Caco-2 (cell line): ENCODE measurements around the gene RPH3AL. TPM values are rescaled to one million over a fixed set of nuclear protein-coding genes. Genes with fewer than 3 reads are reported as not detected.

Experiments used
- BruUV-seq: library from RNA; stranded (reverse); fragments of 400-500 nt; replicated peaks from 2 replicates; lab custom pipeline; 2021; lab: Mats Ljungman, UMichigan
- CTCF ChIA-PET: fragments of 300-600 bp; sonication (Branson Sonifier 250); formaldehyde crosslinking; loops from one replicate; lab custom pipeline; 2022; ENCODE audit warnings: antibody characterized with exemption; lab: Charles Lee
- POLR2A ChIA-PET: fragments of 300-600 bp; sonication (Branson Sonifier 250); formaldehyde crosslinking; loops from one replicate; lab custom pipeline; 2022; ENCODE audit warnings: antibody characterized with exemption; lab: Charles Lee
- DNase-seq, 2 experiments: peaks; one replicate each; pipeline versions ENCODE4 v3.0.0 to v3.0.0-alpha.2; 2020 to 2022
- H3K27me3 ChIP-seq: replicated peaks from 2 replicates; pipeline ENCODE4 v1.6.0; 2011; ENCODE audit warnings: low read length; ENCODE audit not compliant: control insufficient read depth, insufficient read depth
- H3K36me3 ChIP-seq: 2 replicates; pipeline ENCODE4 v1.5.1; 2011; ENCODE audit warnings: low read length; ENCODE audit not compliant: control insufficient read depth, insufficient read depth
- H3K4me1 ChIP-seq: fragments of 250-450 bp; sonication (Bioruptor Pico); 2 replicates; pipeline ENCODE4 v1.5.1; 2020; ENCODE audit warnings: mild to moderate bottlenecking
- H3K4me3 ChIP-seq: 2 replicates; pipeline ENCODE4 v1.5.1; 2011; ENCODE audit warnings: low read depth, mild to moderate bottlenecking, control low read depth, low read length
- H3K9me3 ChIP-seq: fragments of 250-450 bp; sonication (Bioruptor Pico); 2 replicates; pipeline ENCODE4 v1.5.1; 2020; ENCODE audit warnings: mild to moderate bottlenecking, moderate library complexity
- H3K27ac Mint-ChIP-seq: one replicate; pipeline ENCODE4 v1.8.0; 2022; ENCODE audit warnings: mixed read lengths; ENCODE audit not compliant: unreplicated experiment
- H3K27me3 Mint-ChIP-seq: one replicate; pipeline ENCODE4 v1.8.0; 2022; ENCODE audit warnings: mixed read lengths; ENCODE audit not compliant: insufficient read depth, unreplicated experiment
- H3K36me3 Mint-ChIP-seq: one replicate; pipeline ENCODE4 v1.8.0; 2022; ENCODE audit warnings: mild to moderate bottlenecking, mixed read lengths; ENCODE audit not compliant: insufficient read depth, unreplicated experiment
- H3K4me1 Mint-ChIP-seq: one replicate; pipeline ENCODE4 v1.8.0; 2022; ENCODE audit warnings: low read depth, mixed read lengths; ENCODE audit not compliant: unreplicated experiment
- H3K4me3 Mint-ChIP-seq: one replicate; pipeline ENCODE4 v1.8.0; 2022; ENCODE audit warnings: mild to moderate bottlenecking, moderate library complexity, mixed read lengths; ENCODE audit not compliant: unreplicated experiment
- H3K9me3 Mint-ChIP-seq: one replicate; pipeline ENCODE4 v1.8.0; 2022; ENCODE audit warnings: mixed read lengths; ENCODE audit not compliant: unreplicated experiment
- intact Hi-C: fragments of 100-400 bp; cut with micrococcal nuclease; formaldehyde crosslinking; loops from one replicate; pipeline ENCODE4 v1.10.0; 2022; ENCODE audit not compliant: unreplicated experiment
- total RNA-seq: library from RNA; stranded (reverse); gene quantifications from 2 replicates; pipeline ENCODE4 v1.2.3, GENCODE V29; 2022
- TF ChIP-seq, protein P1 (sequence below), 2 experiments: fragments of 200-600 bp in 1 of 2; IDR thresholded peaks; 1 replicate in 1 of 2; 2 replicates in 1 of 2; pipeline versions ENCODE4 v1.5.1 to v1.8.0; 2011 to 2022; ENCODE audit warnings: antibody characterized with exemption in 1 of 2, control low read depth in 1 of 2, inconsistent platforms in 1 of 2, low read depth in 1 of 2, low read length in 1 of 2, mild to moderate bottlenecking in 1 of 2, moderate library complexity in 1 of 2; ENCODE audit not compliant: insufficient read depth in 1 of 2, severe bottlenecking in 1 of 2, unreplicated experiment in 1 of 2

RPH3AL gene
- total RNA-seq, 1 experiment from 2014 or later = 36.0 TPM

DNA sequence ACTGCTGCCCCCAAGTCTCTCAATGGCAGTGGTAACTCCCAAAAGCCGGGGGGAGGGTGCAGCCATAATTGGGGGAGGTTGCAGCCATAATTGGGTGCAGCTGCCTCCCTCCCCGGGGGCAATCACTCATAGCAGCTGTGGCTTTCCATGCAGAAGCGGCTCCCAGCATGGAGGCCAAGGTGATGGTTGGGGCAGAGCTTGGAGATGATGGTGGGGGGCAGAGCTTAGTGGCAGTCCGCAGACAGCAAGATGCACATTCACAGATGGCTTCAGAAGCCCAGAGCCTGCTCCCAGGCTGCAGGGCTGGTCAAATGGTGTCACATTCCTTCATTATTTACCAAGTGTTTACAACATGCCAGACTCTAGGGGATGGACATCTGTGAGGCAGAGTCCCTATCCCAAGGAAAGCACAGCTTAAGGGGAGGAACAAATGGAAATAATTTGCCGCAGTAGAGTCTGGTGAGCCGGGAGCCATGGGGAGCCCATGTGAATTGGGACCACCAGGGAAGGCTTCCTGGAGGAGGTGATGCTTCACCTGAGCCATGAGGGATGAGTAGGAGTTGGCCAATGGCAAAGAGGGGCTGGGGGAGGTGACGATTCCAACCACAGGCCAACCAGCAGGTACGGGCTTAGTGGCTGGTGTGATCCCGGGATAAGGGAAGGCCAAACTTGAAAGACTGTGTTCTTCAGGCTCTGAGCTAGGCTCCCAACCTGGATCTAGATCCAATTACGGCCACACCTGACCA, 179.3 kb downstream of the RPH3AL start:
- H3K27me3 ChIP-seq = no peaks in the 10 kb centered on the region
- BruUV-seq = no TSS peak
- no peaks in the 10 kb centered on the region for H3K36me3 Mint-ChIP-seq
- H3K9me3 Mint-ChIP-seq = no peaks in the 10 kb centered on the region
- TF ChIP-seq, protein P1, sequence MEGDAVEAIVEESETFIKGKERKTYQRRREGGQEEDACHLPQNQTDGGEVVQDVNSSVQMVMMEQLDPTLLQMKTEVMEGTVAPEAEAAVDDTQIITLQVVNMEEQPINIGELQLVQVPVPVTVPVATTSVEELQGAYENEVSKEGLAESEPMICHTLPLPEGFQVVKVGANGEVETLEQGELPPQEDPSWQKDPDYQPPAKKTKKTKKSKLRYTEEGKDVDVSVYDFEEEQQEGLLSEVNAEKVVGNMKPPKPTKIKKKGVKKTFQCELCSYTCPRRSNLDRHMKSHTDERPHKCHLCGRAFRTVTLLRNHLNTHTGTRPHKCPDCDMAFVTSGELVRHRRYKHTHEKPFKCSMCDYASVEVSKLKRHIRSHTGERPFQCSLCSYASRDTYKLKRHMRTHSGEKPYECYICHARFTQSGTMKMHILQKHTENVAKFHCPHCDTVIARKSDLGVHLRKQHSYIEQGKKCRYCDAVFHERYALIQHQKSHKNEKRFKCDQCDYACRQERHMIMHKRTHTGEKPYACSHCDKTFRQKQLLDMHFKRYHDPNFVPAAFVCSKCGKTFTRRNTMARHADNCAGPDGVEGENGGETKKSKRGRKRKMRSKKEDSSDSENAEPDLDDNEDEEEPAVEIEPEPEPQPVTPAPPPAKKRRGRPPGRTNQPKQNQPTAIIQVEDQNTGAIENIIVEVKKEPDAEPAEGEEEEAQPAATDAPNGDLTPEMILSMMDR (IDR thresholded peaks at IDR 0.05; ENCODE audit: insufficient read depth in 1 of 2, low read depth in 1 of 2, low read length in 1 of 2, severe bottlenecking in 1 of 2, unreplicated experiment in 1 of 2) = no peak
- H3K4me1 ChIP-seq = no peaks in the 10 kb centered on the region
- ChIA-PET POLR2A (no interaction called here), CTCF (interaction anchor here (0.6 kb wide), 1 partner anchor 28 kb away, joined by 3 read pairs; no protein-coding TSS in a partner anchor)
- H3K9me3 ChIP-seq = no peaks in the 10 kb centered on the region
- no peak overlapping the region for H3K27ac Mint-ChIP-seq
- no peaks in the 10 kb centered on the region for H3K4me1 Mint-ChIP-seq
- no peak overlapping the region for H3K4me3 ChIP-seq
- no peaks in the 10 kb centered on the region for H3K36me3 ChIP-seq
- H3K4me3 Mint-ChIP-seq = no peak overlapping the region
- DNase-seq = no peak
- intact Hi-C loops = no loop called here
- H3K27me3 Mint-ChIP-seq = peaks cover 2% of the 10 kb centered on the region

DNA sequence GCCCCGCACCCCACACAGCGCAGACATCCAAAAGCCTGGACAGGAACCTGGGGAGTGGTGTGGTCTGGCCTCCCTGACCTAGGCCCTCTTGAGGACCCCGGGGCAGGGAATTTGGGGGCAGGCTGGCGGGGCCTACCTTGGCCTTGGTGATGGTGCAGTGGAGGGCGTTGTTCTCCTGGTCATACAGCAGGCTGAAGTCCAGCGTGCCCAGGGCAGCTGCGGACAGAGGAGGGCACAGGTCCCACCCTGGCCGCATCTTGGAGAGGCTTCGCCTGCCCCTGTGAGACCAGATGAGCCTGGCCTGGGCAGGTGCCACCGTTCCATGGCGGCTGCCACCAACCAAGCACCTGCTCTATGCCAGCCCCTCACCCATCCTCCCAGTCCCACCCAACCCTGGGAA, 180.2 kb downstream of the RPH3AL start:
- Histone ChIP-seq H3K27me3 (no peaks in the 10 kb centered on the region), H3K4me1 (no peaks in the 10 kb centered on the region), H3K4me3 (no peak overlapping the region), H3K36me3 (no peaks in the 10 kb centered on the region), H3K9me3 (no peaks in the 10 kb centered on the region)
- TF ChIP-seq, protein P1 (IDR thresholded peaks at IDR 0.05; ENCODE audit: insufficient read depth in 1 of 2, low read depth in 1 of 2, low read length in 1 of 2, severe bottlenecking in 1 of 2, unreplicated experiment in 1 of 2) = no peak
- Mint-ChIP-seq H3K9me3 (no peaks in the 10 kb centered on the region), H3K27me3 (peaks cover 2% of the 10 kb centered on the region), H3K4me3 (no peak overlapping the region), H3K36me3 (no peaks in the 10 kb centered on the region), H3K27ac (no peak overlapping the region), H3K4me1 (no peaks in the 10 kb centered on the region)
- ChIA-PET POLR2A (no interaction called here), CTCF (no interaction called here)
- no peak for DNase-seq
- BruUV-seq = no TSS peak
- intact Hi-C loops = no loop called here

DNA sequence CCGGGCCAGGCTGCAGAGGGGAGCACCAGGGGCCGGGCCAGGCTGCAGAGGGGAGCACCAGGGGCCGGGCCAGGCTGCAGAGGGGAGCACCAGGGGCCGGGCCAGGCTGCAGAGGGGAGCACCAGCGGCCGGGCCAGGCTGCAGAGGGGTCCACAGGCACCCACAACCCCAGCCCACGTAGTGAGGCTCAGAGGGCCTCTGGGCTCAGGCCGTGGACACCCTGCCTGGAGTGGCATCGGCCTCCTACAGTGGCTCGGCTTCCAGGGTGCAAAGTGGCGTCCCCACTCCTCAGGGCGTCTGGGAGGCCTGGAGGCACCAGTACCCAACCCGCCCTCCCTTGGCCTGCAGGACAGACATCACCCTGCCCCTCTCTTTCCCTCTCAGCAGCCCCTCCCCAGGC, 180.7 kb downstream of the RPH3AL start:
- BruUV-seq = no TSS peak
- no peaks in the 10 kb centered on the region for H3K27me3 ChIP-seq
- Mint-ChIP-seq H3K4me1 (no peaks in the 10 kb centered on the region), H3K36me3 (no peaks in the 10 kb centered on the region), H3K9me3 (no peaks in the 10 kb centered on the region), H3K27ac (no peak overlapping the region), H3K4me3 (no peak overlapping the region), H3K27me3 (peaks cover 2% of the 10 kb centered on the region)
- CTCF ChIA-PET = no interaction called here
- TF ChIP-seq, protein P1 (IDR thresholded peaks at IDR 0.05; ENCODE audit: insufficient read depth in 1 of 2, low read depth in 1 of 2, low read length in 1 of 2, severe bottlenecking in 1 of 2, unreplicated experiment in 1 of 2) = no peak
- no peaks in the 10 kb centered on the region for H3K4me1 ChIP-seq
- H3K36me3 ChIP-seq = no peaks in the 10 kb centered on the region
- POLR2A ChIA-PET = no interaction called here
- DNase-seq = no peak
- H3K9me3 ChIP-seq = no peaks in the 10 kb centered on the region
- no peak overlapping the region for H3K4me3 ChIP-seq
- intact Hi-C loops = no loop called here
